H1 (cell line): ENCODE data around the gene PKIB. TPM values are rescaled to one million over a fixed set of nuclear protein-coding genes. Genes with fewer than 3 reads are reported as not detected.

Experiments
- CTCF ChIA-PET: fragments of 300-600 bp; sonication (Branson Sonifier 250); formaldehyde crosslinking; loops from one replicate; lab custom pipeline; 2021; ENCODE audit not compliant: partially characterized antibody; lab: Charles Lee
- POLR2A ChIA-PET: fragments of 300-600 bp; sonication (Branson Sonifier 250); formaldehyde crosslinking; loops from one replicate; lab custom pipeline; 2021; ENCODE audit warnings: inconsistent platforms; ENCODE audit not compliant: partially characterized antibody; lab: Charles Lee
- DNase-seq, 2 experiments: peaks; one replicate each; pipeline versions ENCODE4 v3.0.0 to v3.0.0-alpha.2; 2010 to 2022; ENCODE audit warnings: low spot score in 2 of 2, low read depth in 1 of 2, mixed read lengths in 1 of 2
- FAIRE-seq: peaks from 2 replicates; lab custom pipeline; 2011; peaks lifted over from hg19 to GRCh38; lab: Jason Lieb, UNC
- H2AFZ ChIP-seq: 2 replicates; pipeline ENCODE4 v1.8.1; 2012; ENCODE audit warnings: low read length, inconsistent platforms
- H2AK5ac ChIP-seq: 2 replicates; pipeline ENCODE4 v1.6.1; 2013; ENCODE audit warnings: low read depth, low read length
- H2BK120ac ChIP-seq: replicated peaks from 2 replicates; pipeline ENCODE3; 2013; ENCODE audit warnings: low read depth, low read length, inconsistent platforms
- H2BK12ac ChIP-seq: 2 replicates; pipeline ENCODE4 v1.6.1; 2013; ENCODE audit warnings: low read depth, low read length
- H2BK15ac ChIP-seq: 2 replicates; pipeline ENCODE4 v1.6.1; 2013; ENCODE audit warnings: low read length
- H2BK20ac ChIP-seq: 2 replicates; pipeline ENCODE4 v1.6.1; 2013; ENCODE audit warnings: low read length
- H2BK5ac ChIP-seq: 2 replicates; pipeline ENCODE4 v1.6.1; 2013; ENCODE audit warnings: low read depth, low read length
- H3K14ac ChIP-seq: 2 replicates; pipeline ENCODE4 v1.6.1; 2013; ENCODE audit warnings: inconsistent platforms; ENCODE audit not compliant: insufficient read length
- H3K18ac ChIP-seq: 2 replicates; pipeline ENCODE4 v1.6.1; 2013; ENCODE audit warnings: low read length; ENCODE audit errors: extremely low read depth
- H3K23ac ChIP-seq: 2 replicates; pipeline ENCODE4 v1.6.1; 2013; ENCODE audit warnings: inconsistent platforms; ENCODE audit not compliant: insufficient read length
- H3K23me2 ChIP-seq: 2 replicates; pipeline ENCODE4 v1.6.1; 2013; ENCODE audit warnings: low read depth, low read length
- H3K27ac ChIP-seq: 2 replicates; pipeline ENCODE4 v1.6.1; 2011; ENCODE audit warnings: low read depth, low read length, inconsistent platforms
- H3K27me3 ChIP-seq, 4 experiments: replicated peaks in 1 of 4; 1 replicate in 1 of 4; 2 replicates in 3 of 4; pipeline versions ENCODE4 v1.6.1 to v1.8.1; 2011 to 2013; ENCODE audit warnings: low read length in 3 of 4, mild to moderate bottlenecking in 3 of 4, inconsistent platforms in 2 of 4, mixed read lengths in 2 of 4, moderate library complexity in 1 of 4; ENCODE audit not compliant: control insufficient read depth in 3 of 4, insufficient read depth in 3 of 4; ENCODE audit errors: extremely low read depth in 1 of 4
- H3K36me3 ChIP-seq, 4 experiments: 2 replicates each; pipeline versions ENCODE4 v1.6.1 to v1.8.1; 2011 to 2013; ENCODE audit warnings: mild to moderate bottlenecking in 4 of 4, low read length in 3 of 4, moderate library complexity in 2 of 4, control low read depth in 1 of 4, inconsistent platforms in 1 of 4; ENCODE audit not compliant: insufficient read depth in 4 of 4, control insufficient read depth in 2 of 4
- H3K4ac ChIP-seq: replicated peaks from 2 replicates; pipeline ENCODE3; 2013; ENCODE audit warnings: low read length, low read depth, mixed read lengths, inconsistent platforms; ENCODE audit not compliant: insufficient read length
- H3K4me1 ChIP-seq, 4 experiments: replicated peaks in 1 of 4; 1 replicate in 1 of 4; 2 replicates in 3 of 4; pipeline versions ENCODE4 v1.6.1 to v1.8.1; 2011 to 2013; ENCODE audit warnings: low read length in 3 of 4, inconsistent platforms in 2 of 4, mixed read lengths in 1 of 4; ENCODE audit not compliant: insufficient read depth in 4 of 4, control insufficient read depth in 3 of 4
- H3K4me2 ChIP-seq, 2 experiments: 2 replicates each; pipeline versions ENCODE4 v1.6.1 to v1.8.1; 2011 to 2013; ENCODE audit warnings: low read depth in 2 of 2, low read length in 2 of 2, control low read depth in 1 of 2, inconsistent platforms in 1 of 2, mild to moderate bottlenecking in 1 of 2; ENCODE audit not compliant: insufficient read depth in 1 of 2
- H3K4me3 ChIP-seq, 4 experiments: fragments of 200-600, 300-600 bp in 1 of 4; sonication (generic), shearing (Covaris generic), sonication (Bioruptor Twin) in 1 of 4; 2 replicates each; pipeline versions ENCODE4 v1.5.1 to v1.8.1; 2011 to 2016; ENCODE audit warnings: low read length in 4 of 4, low read depth in 3 of 4, control low read depth in 2 of 4, inconsistent platforms in 2 of 4, mild to moderate bottlenecking in 2 of 4, mixed read lengths in 1 of 4, moderate library complexity in 1 of 4; ENCODE audit not compliant: insufficient read depth in 2 of 4; ENCODE audit errors: extremely low read depth in 1 of 4
- H3K56ac ChIP-seq: replicated peaks from 2 replicates; pipeline ENCODE3; 2013; ENCODE audit warnings: low read depth, mild to moderate bottlenecking, mixed read lengths, low read length, inconsistent platforms; ENCODE audit not compliant: insufficient read length
- H3K79me1 ChIP-seq: 2 replicates; pipeline ENCODE4 v1.6.1; 2013; ENCODE audit warnings: low read depth, low read length, control low read depth
- H3K79me2 ChIP-seq, 2 experiments: 2 replicates each; pipeline versions ENCODE4 v1.6.1 to v1.8.1; 2012 to 2013; ENCODE audit warnings: low read length in 2 of 2, mild to moderate bottlenecking in 2 of 2, inconsistent platforms in 1 of 2; ENCODE audit not compliant: insufficient read depth in 2 of 2, control insufficient read depth in 1 of 2
- H3K9ac ChIP-seq, 4 experiments: replicated peaks in 1 of 4; 1 replicate in 1 of 4; 2 replicates in 3 of 4; pipeline versions ENCODE4 v1.6.1 to v1.8.1; 2011 to 2013; ENCODE audit warnings: low read depth in 3 of 4, low read length in 3 of 4, control low read depth in 2 of 4, mild to moderate bottlenecking in 2 of 4, moderate library complexity in 2 of 4, inconsistent platforms in 1 of 4; ENCODE audit errors: extremely low read depth in 1 of 4
- H3K9me3 ChIP-seq, 2 experiments: 2 replicates each; pipeline versions ENCODE4 v1.6.1 to v1.8.1; 2012 to 2013; ENCODE audit warnings: mild to moderate bottlenecking in 2 of 2, moderate library complexity in 2 of 2, control low read depth in 1 of 2, inconsistent platforms in 1 of 2, low read depth in 1 of 2, low read length in 1 of 2, mixed read lengths in 1 of 2; ENCODE audit not compliant: insufficient read depth in 2 of 2
- H4K20me1 ChIP-seq, 2 experiments: replicated peaks in 1 of 2; 2 replicates each; pipeline versions ENCODE3 to v1.8.1; 2011 to 2013; ENCODE audit warnings: inconsistent platforms in 2 of 2, low read length in 2 of 2, mild to moderate bottlenecking in 1 of 2; ENCODE audit not compliant: insufficient read depth in 2 of 2, control insufficient read depth in 1 of 2
- H4K5ac ChIP-seq: 2 replicates; pipeline ENCODE4 v1.6.1; 2013; ENCODE audit warnings: low read length, low read depth, mixed read lengths, inconsistent platforms; ENCODE audit not compliant: insufficient read length
- H4K8ac ChIP-seq: 2 replicates; pipeline ENCODE4 v1.8.0; 2013; ENCODE audit warnings: mild to moderate bottlenecking, moderate library complexity, low read length, inconsistent platforms; ENCODE audit not compliant: insufficient read depth; ENCODE audit errors: extremely low read depth
- H4K91ac ChIP-seq: replicated peaks from 2 replicates; pipeline ENCODE3; 2013; ENCODE audit warnings: low read length, mixed read lengths, inconsistent platforms; ENCODE audit not compliant: insufficient read length
- RBBP5 ChIP-seq: IDR thresholded peaks from 2 replicates; pipeline ENCODE4 v1.7.1; 2012; ENCODE audit warnings: low read depth, mild to moderate bottlenecking, inconsistent platforms, low read length, moderate library complexity, borderline replicate concordance
- polyA plus RNA-seq, 7 experiments: library from polyadenylated mRNA; depleted of rRNA in 3 of 7; stranded (reverse) in 5 of 7; unstranded in 2 of 7; fragments of >200 nt in 5 of 7; fragments of 200-250 nt in 2 of 7; gene quantifications; 1 replicate in 5 of 7; 2 replicates in 1 of 7; 4 replicates in 1 of 7; pipeline versions ENCODE4 v1.2.1 to v1.2.3, GENCODE V29; 2011 to 2013; ENCODE audit warnings: missing spikeins in 2 of 7, mixed read lengths in 2 of 7
- total RNA-seq: library from RNA; stranded (reverse); fragmentation: NEBNext Ultra II Directional; extraction: Animal tissue kit (Norgen Biotek cat#: 25700); gene quantifications from 2 replicates; pipeline ENCODE4 v1.2.1, GENCODE V29; 2021

Gene PKIB
- total and polyA plus RNA-seq, 2 of the 8 experiments (the other 6 are each of a cell fraction or from before 2014, with no cell fraction given): 13.5 to 73.3 TPM

- Histone ChIP-seq H2BK12ac (no peak overlapping the region), H3K4ac (no peak overlapping the region), H3K27me3 (no peaks in the 10 kb centered on the region), H2BK120ac (no peak overlapping the region), H2BK15ac (no peak overlapping the region), H2BK20ac (no peak overlapping the region), H3K23ac (no peak overlapping the region), H4K5ac (no peak overlapping the region), H3K9me3 (no peaks in the 10 kb centered on the region), H2BK5ac (no peak overlapping the region), H3K4me1 (no peaks in the 10 kb centered on the region), H3K23me2 (no peaks in the 10 kb centered on the region), H3K79me1 (no peaks in the 10 kb centered on the region), H3K18ac (no peak overlapping the region), H3K27ac (no peak overlapping the region), H3K4me2 (no peak overlapping the region), H4K20me1 (no peaks in the 10 kb centered on the region), H2AFZ (no peak overlapping the region), H3K79me2 (no peaks in the 10 kb centered on the region), H2AK5ac (no peak overlapping the region), H4K8ac (no peak overlapping the region), H3K4me3 (no peak overlapping the region), H3K56ac (no peak overlapping the region), H4K91ac (no peak overlapping the region), H3K36me3 (no peaks in the 10 kb centered on the region), H3K14ac (no peak overlapping the region), H3K9ac (no peak overlapping the region)
- no peak for TF ChIP-seq RBBP5
- DNase-seq (no peak), FAIRE-seq (no peak)
- ChIA-PET POLR2A (no interaction called here), CTCF (interaction anchor here (0.7 kb wide), 2 partner anchors 227 to 356 kb away, joined by 3 read pairs; no protein-coding TSS in a partner anchor)
These were observed 150.1 kb downstream of the PKIB start for GRCh38 chr6:122760330-122760729.
